GM19023 (cell line): ENCODE measurements around the gene HECW1.
"Not testable (repeated sequence)": the region's sequence is repeated elsewhere in the genome, so short reads cannot be mapped to it uniquely, and the experiment has no call there.

Experiments used
- ATAC-seq: cut with Tn5 transposase; IDR thresholded peaks from one replicate; pipeline ENCODE4 v1.9.1; 2021; ENCODE audit warnings: mild to moderate bottlenecking, moderate library complexity; ENCODE audit not compliant: unreplicated experiment

HECW1 gene

GRCh38 chr7:43560742-43561330, 448.4 kb downstream of the HECW1 start:
- no peak for ATAC-seq

DNA sequence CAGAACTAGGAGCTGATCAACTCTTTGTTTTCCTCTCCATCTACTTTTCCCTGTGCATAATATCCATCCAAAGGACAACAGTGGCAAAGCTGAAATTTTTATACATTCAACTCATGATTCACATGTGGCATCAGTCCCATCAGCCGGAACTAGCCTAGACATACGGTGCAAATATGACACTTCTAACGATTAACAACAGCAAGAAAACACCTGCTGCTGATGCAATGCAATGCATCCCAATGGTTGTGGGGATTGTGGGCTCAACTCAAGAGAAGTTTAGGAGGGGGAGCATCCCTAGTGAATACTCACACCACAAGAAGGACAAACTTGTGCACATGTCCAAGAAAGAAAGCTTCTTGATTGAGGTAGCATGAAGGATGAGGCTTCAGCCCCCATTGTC, 449.9 kb downstream of the HECW1 start:
- ATAC-seq: no peak

DNA sequence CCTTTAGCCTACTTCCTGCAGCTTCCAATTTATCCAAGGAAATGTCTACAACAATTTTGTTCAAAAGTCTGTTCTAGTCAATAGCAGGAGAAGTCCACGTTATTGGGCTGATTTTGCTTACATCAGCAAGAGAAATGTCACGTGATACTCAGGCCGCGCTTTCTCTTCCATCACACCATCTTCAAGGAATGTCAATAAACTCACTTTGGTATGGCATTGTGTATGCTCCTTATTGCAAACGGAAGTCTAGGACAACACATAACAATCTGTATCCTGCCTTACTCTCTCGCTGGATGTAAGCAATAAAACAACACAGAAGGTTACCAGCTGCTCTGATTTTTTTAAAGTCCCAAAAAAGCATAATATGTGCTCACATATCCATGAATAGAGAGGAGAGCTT, 453.3 kb downstream of the HECW1 start:
- no peak for ATAC-seq

GRCh38 chr7:43568529-43568928, 456.1 kb downstream of the HECW1 start:
- no peak for ATAC-seq

DNA sequence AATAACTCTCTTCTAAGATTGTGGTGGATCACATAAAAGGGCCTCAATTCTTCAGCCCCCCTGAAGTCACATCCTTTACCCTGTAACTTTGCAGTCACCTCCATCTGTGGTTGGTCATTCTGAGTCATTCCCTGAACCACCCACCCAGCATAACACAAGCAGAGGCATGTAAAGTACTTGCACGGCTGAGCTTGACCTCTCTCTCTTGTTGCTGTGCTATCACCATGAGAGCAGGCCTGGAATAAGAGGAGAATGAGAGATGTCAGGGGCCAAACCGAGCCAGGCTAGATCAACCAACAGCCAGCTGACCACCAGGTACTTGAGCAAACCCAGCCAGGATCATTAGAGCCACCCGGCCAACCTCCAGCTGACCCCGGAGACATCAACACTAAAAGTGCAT, 457.0 kb downstream of the HECW1 start:
- peak; percentile 76 for ATAC-seq

- ATAC-seq: peak; percentile 79
Measured at GRCh38 chr7:43570688-43571365, 458.4 kb downstream of the HECW1 start.

DNA sequence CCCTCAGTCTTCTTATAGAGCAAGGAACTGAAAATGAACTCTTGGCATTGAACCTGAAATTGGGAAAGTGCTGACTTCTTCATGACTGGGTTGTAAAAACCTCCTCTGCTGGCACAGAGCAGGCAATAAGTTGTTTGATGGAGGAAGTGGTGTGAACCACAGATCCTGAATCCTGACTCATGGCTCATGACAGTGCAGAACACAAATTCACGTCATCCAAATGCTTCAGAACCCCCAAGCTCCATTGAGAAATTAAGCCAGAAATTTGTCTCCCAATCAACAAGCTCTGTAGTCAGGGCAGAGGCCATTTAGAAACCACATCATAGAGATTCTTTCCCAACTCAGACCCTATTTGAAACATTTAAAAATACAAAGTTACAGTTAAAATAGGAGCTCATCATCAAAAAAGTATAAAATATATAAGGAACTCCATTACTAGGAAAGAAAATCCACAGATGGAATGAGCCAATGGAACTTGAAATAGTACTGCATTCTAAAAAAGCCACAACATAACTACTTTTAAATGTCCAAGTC, 460.1 kb downstream of the HECW1 start:
- no peak for ATAC-seq

DNA sequence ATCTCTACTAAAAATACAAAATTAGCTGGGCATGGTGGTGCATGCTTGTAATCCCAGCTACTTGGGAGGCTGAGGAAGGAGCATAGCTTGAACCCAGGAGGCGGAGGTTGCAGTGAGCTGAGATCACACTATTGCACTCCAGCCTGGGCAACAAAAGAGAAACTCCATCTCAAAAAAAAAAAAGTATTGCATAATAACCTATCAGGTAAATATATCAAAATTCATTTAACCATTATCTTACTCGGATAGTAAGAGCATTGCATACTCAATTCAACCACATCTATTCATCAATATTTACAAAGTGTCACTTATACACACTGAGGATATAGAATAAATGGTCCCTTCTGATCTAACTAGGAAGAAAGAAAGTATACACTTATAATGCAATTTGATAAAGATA, 461.4 kb downstream of the HECW1 start:
- not testable (repeated sequence) for ATAC-seq

GRCh38 chr7:43575506-43575905, 463.1 kb downstream of the HECW1 start:
- ATAC-seq: no peak

DNA sequence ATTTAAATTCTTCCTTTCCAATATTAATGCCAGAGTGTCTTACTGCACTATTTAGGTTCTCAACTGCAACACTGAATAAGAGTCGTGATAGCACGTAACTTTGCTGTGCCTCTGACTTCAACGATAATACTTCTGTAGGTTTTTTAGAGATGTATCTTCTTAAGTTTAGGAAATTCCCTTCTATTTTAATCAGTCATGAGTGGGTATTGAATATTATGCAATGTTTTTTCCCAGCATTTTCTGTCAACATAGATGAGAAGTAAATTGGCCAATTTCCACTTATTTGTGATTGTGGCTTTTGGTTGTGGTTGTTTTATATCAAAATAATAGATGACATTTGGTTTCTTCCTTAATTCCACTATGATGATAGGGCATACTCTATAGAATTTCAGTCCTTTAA, 463.8 kb downstream of the HECW1 start:
- ATAC-seq: no peak

- ATAC-seq: no peak
Measured at GRCh38 chr7:43577485-43577951, 465.1 kb downstream of the HECW1 start.

DNA sequence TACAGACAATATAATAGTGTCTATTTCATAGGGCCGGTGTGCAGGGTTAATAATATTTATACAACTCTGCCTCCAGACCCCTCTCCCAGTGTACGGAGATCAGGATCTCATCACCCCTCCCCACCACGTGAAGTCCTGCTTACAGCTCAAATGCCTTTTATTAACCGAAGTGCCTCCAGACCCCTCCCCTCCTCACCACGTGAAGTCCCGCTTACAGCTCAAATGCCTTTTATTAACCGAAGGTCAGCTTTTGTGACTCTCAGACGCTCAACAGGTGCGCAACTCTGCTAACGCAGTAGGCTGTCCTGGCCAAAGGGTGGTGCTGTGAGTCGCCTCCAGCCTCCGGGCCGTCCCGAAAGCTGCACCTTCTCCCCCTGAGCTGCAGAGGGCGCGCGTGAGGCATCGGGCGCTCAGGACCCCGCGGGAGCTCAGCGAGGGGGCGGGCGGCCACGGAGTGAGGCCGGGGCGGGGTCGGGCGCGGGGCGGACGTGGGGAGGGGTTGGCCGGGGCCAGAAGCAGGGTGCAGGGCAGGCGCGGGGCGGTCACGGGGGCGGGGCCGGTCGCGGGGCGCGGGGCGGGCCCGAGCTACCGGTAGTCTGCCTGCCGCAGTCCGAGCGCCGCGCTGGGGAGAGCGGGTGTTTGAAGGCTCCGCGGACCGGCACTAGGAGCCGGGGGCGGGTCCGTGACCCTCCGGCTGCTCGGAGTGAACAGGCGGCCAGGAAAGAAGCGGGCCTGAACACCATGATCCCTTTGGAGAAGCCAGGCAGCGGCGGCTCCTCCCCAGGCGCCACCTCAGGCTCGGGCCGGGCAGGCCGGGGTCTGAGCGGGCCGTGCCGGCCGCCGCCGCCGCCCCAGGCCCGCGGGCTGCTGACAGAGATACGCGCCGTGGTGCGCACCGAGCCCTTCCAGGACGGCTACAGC, 470.3 kb downstream of the HECW1 start, which contains the start of gene STK17A:
Gene STK17A, plus strand, starts transcription at position 606 of the 921 bp plus-strand sequence. Its CDS starts 136 bp downstream, at position 742.
- ATAC-seq: peak; percentile 76

- ATAC-seq: peak; percentile 27
Measured at GRCh38 chr7:43583424-43584194, 471.2 kb downstream of the HECW1 start.

DNA sequence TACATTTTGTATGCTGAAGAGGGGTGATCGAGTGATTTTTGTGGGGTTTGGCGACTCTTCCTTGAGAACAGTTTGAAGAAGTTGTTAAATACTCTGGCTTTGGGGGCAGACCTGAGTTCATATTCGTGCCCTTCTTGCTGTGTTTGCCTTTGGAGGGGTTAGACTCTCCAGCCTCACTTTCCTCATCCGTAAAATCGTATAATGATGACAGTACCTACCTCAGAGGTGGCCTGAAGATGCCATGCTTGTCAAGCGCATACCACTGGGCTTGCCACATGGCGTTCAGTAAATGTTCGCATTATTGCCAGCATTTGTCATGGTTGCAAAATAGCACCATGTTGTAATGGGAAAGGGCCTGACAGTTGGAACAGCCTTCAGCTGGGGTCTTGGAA, 471.7 kb downstream of the HECW1 start:
- no peak for ATAC-seq

DNA sequence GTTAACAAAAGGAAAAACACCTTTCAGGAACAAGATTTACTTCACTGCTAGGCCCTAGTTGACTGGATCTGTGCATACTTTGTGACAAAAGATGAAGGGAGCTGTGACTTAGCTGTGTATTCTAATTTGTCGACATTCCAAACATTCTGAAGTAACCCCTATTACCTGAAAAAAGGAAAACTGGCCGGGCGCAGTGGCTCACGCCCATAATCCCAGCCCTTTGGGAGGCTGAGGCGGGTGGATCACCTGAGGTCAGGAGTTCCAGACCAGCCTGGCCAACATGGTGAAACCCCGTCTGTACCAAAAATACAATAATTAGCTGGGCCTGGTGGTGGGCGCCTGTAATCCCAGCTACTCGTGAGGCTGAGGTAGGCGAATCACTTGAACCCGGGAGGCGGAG, 472.3 kb downstream of the HECW1 start:
- not testable (repeated sequence) for ATAC-seq

GRCh38 chr7:43585562-43585961, 473.1 kb downstream of the HECW1 start:
- ATAC-seq: no peak

- ATAC-seq: no peak
Measured at GRCh38 chr7:43586251-43586900, 473.9 kb downstream of the HECW1 start.

GRCh38 chr7:43588477-43589132, 476.2 kb downstream of the HECW1 start:
- ATAC-seq: no peak

DNA sequence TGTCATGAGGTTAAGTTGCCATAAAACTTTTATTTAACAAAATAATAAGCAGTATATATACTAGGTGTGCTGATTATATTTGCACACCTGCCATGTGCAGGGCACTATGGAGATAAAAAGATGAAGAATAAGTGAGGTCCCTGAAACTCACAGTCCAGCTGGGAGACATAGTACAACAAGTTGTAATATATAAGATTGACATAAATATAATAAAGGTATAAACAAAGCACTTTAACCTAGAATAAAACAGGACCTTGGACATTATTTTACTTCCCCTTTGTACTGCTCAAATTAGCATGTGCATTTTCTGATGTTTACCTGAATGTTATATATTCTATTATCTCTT, 476.7 kb downstream of the HECW1 start:
- no peak for ATAC-seq

- ATAC-seq: no peak
Measured at GRCh38 chr7:43589728-43590127, 477.3 kb downstream of the HECW1 start.
